Tibial nerve (tissue), 4 donors: ENCODE measurements around the gene SLC2A5. TPM values are rescaled to one million over a fixed set of nuclear protein-coding genes. Genes with fewer than 3 reads are reported as not detected.

Experiments used
- DNase-seq, 2 donors: peaks; one replicate each; pipeline ENCODE4 v3.0.0-alpha.2; 2019; ENCODE audit warnings: low spot score in 2 of 2
- H3K27ac ChIP-seq, 4 donors: fragments of 200-600 bp; sonication (generic) in 3 of 4; one replicate each; pipeline ENCODE4 v1.5.1; 2017 to 2019; ENCODE audit warnings: mild to moderate bottlenecking in 1 of 4
- H3K27me3 ChIP-seq, 2 donors: fragments of 200-600 bp; sonication (generic) in 1 of 2; one replicate each; pipeline versions ENCODE4 v1.5.1 to v1.6.0; 2017 to 2019
- H3K36me3 ChIP-seq, 3 donors: fragments of 200-600 bp; sonication (generic); one replicate each; pipeline ENCODE4 v1.5.1; 2018 to 2019
- H3K4me1 ChIP-seq, 4 donors: fragments of 200-600 bp; sonication (generic) in 3 of 4; one replicate each; pipeline ENCODE4 v1.5.1; 2017 to 2019
- H3K4me3 ChIP-seq, 4 donors: fragments of 200-600 bp; sonication (generic) in 3 of 4; one replicate each; pipeline ENCODE4 v1.5.1; 2017 to 2019; ENCODE audit warnings: mild to moderate bottlenecking in 1 of 4, moderate library complexity in 1 of 4
- H3K9me3 ChIP-seq, 4 donors: fragments of 200-600 bp; sonication (generic) in 3 of 4; one replicate each; pipeline ENCODE4 v1.5.1; 2017 to 2019
- EP300 ChIP-seq, 2 donors: sonication (generic); formaldehyde crosslinking; IDR thresholded peaks; one replicate each; pipeline ENCODE4 v1.6.1; 2017; ENCODE audit warnings: antibody characterized with exemption in 2 of 2, mild to moderate bottlenecking in 1 of 2
- POLR2A ChIP-seq, 2 donors: fragments of 450-650 bp; IDR thresholded peaks; one replicate each; pipeline ENCODE4 v1.6.1; 2017; ENCODE audit warnings: antibody characterized with exemption in 2 of 2, mild to moderate bottlenecking in 2 of 2, moderate library complexity in 2 of 2
- WGBS, 2 donors: methylation state at CpG; one replicate each; pipeline ENCODE4 v1.1.5; 2018; 5-methylcytosine and 5-hydroxymethylcytosine counted together
- total RNA-seq, 4 donors: library from RNA; depleted of rRNA; stranded (reverse); fragments of >200 nt; gene quantifications; one replicate each; pipeline ENCODE4 v1.1.0, GENCODE V29; 2016
- TF ChIP-seq, protein P1 (sequence below), 5 experiments: fragments of 200-600 bp in 3 of 5; fragments of 450-650 bp in 2 of 5; sonication (generic) in 3 of 5; IDR thresholded peaks; one replicate each; pipeline ENCODE4 v1.5.1; 2016 to 2019; ENCODE audit warnings: antibody characterized with exemption in 5 of 5, mild to moderate bottlenecking in 3 of 5, moderate library complexity in 2 of 5

SLC2A5 gene
- total RNA-seq, 4 donors from 2014 or later, result 1.9 to 15.7 (median 5.2) TPM

DNA sequence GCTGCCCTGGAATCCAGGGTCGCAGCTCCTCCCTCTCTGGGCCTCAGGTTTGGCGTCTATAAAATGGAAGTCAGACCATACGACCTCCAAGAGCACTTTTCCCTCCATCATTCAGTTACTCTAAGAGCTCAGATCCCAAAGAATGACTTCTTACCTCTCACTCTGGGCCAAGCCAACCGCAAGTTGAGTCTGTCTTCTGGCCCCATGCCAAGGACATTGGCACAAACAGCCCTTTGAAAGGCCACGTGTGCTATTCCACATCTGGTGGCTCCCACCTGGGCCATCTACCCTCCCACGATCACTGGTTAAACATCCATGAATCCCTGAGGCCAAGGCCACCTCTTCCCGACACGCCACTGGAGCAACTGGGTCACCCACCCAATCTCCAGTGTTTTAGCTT lies 55.6 kb downstream of the SLC2A5 start:
- TF ChIP-seq EP300 (IDR thresholded peaks at IDR 0.05) (no peak), POLR2A (IDR thresholded peaks at IDR 0.05) (no peak)
- TF ChIP-seq, protein P1, sequence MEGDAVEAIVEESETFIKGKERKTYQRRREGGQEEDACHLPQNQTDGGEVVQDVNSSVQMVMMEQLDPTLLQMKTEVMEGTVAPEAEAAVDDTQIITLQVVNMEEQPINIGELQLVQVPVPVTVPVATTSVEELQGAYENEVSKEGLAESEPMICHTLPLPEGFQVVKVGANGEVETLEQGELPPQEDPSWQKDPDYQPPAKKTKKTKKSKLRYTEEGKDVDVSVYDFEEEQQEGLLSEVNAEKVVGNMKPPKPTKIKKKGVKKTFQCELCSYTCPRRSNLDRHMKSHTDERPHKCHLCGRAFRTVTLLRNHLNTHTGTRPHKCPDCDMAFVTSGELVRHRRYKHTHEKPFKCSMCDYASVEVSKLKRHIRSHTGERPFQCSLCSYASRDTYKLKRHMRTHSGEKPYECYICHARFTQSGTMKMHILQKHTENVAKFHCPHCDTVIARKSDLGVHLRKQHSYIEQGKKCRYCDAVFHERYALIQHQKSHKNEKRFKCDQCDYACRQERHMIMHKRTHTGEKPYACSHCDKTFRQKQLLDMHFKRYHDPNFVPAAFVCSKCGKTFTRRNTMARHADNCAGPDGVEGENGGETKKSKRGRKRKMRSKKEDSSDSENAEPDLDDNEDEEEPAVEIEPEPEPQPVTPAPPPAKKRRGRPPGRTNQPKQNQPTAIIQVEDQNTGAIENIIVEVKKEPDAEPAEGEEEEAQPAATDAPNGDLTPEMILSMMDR (IDR thresholded peaks at IDR 0.05), result no peak
- Histone ChIP-seq H3K4me1 (peaks cover 0 to 8% (median 0%) of the 10 kb centered on the region in 4 donors), H3K27ac (no peak overlapping the region), H3K27me3 (no peaks in the 10 kb centered on the region), H3K4me3 (no peak overlapping the region), H3K36me3 (no peaks in the 10 kb centered on the region), H3K9me3 (no peaks in the 10 kb centered on the region)
- WGBS, 2 donors, result 72 to 82% methylated on average over 8 of the region's 8 CpGs
- no peak for DNase-seq

DNA sequence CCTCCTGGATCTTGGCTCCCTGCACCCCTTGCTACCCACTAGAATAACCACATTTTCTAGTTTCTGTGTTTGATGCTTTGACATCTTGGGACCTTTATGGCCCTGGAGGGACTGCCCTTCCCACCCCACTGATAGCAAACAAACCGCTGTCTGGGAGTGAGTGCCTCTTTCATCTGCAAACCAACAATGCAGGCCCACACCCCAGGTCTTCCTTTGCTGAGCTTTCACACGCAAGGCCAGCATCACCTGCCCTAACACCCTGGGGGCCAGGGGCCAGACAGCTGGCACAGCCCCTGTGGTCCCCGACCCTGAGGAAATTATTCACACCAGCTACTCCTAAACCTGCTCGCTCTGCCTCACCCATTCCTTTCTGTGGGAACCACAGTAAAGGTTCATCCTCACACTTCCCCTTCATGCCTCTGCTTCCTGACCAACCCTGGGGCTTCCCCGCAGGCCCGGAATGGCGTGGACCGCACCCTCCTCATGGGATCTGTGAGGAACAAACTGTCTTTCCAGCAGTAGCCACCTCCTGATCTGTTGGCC lies 58.6 kb downstream of the SLC2A5 start:
- H3K9me3 ChIP-seq, result no peaks in the 10 kb centered on the region
- H3K4me1 ChIP-seq, result peaks cover 0 to 8% (median 0%) of the 10 kb centered on the region in 4 donors
- TF ChIP-seq POLR2A (IDR thresholded peaks at IDR 0.05) (no peak), EP300 (IDR thresholded peaks at IDR 0.05) (peak in 1 of 2 donors; percentile 50)
- 71 to 72% methylated on average over 8 of the region's 8 CpGs for WGBS, 2 donors
- H3K4me3 ChIP-seq, result no peak overlapping the region
- no peaks in the 10 kb centered on the region for H3K36me3 ChIP-seq
- peak in 1 of 2 donors; percentile 28 for DNase-seq
- no peak overlapping the region for H3K27ac ChIP-seq
- H3K27me3 ChIP-seq, result no peaks in the 10 kb centered on the region

DNA sequence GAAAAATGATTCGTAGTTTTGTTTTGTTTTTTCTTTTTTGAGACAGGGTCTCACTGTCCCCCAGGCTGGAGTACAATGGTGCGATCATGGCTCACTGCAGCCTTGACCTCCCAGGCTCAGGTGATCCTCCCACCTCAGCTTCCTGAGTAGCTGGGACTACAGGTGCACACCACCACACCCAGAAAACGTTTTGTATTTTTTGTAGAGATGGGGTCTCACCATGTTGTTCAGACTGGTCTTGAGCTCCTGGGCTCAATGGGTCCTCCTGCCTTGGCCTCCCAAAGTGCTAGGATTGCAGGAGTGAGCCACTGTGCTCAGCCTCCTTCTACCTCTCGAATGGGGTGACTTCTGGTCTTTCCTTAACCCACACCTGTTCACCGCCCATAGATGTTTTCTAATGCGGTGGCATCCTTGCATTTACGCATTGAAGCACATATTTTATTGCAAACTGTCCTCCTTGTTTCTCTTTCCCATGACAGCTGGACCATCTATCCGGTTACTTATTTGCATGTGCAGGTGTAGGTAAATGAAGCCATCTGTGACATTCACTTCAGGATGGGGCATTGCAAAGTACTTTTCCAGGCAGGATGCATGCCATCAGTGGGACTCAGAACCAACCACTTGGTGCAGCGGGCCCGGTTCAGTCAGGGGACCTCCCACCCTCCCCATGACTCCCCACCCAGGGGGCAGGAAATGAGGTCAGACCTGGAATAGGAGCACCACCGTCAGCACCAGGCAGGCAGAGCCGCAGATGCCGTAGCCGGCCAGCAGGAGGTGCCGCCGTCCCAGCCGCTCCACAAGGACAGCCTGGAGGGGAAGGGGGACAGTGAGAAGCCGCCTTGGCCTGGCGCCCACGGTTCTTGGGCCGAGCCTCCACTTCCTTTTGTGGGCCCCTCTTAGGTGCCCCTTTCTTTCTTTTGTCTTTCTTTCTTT lies 59.7 kb downstream of the SLC2A5 start:
- H3K9me3 ChIP-seq, result no peaks in the 10 kb centered on the region
- H3K27me3 ChIP-seq, result no peaks in the 10 kb centered on the region
- H3K4me1 ChIP-seq, result peaks cover 0 to 12% (median 0%) of the 10 kb centered on the region in 4 donors
- no peak for TF ChIP-seq POLR2A (IDR thresholded peaks at IDR 0.05)
- TF ChIP-seq, protein P1 (IDR thresholded peaks at IDR 0.05), result peak in 3 of 5 experiments; percentile 22 to 29 (median 25)
- no peak for TF ChIP-seq EP300 (IDR thresholded peaks at IDR 0.05)
- H3K27ac ChIP-seq, result no peak overlapping the region
- H3K36me3 ChIP-seq, result no peaks in the 10 kb centered on the region
- DNase-seq, result no peak
- 58 to 60% methylated on average over 21 of the region's 21 CpGs for WGBS, 2 donors
- no peak overlapping the region for H3K4me3 ChIP-seq

DNA sequence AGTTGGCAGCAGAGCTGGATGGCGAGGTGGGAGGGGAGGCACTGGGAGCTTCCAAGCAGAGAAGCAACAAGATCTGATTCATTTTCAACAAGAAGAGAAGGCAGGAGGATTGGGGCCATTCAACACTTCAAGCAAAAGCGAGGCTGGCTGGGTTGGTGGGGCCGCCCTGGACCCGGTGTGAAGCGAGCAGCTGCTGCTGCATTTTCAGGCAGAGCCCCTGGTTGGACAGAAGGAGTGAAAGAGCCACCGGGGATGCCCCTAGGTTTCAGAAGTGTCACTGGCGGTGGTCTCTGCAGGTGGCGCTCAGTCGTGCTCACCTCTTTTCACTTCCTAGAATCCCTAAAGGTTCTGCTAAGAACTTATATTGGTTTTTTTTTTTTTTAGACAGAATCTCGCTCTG lies 61.2 kb downstream of the SLC2A5 start:
- Histone ChIP-seq H3K9me3 (no peaks in the 10 kb centered on the region), H3K27me3 (no peaks in the 10 kb centered on the region), H3K4me1 (peaks cover 0 to 13% (median 0%) of the 10 kb centered on the region in 4 donors), H3K27ac (no peak overlapping the region), H3K36me3 (no peaks in the 10 kb centered on the region), H3K4me3 (no peak overlapping the region)
- 85 to 91% methylated on average over 10 of the region's 10 CpGs for WGBS, 2 donors
- TF ChIP-seq, protein P1 (IDR thresholded peaks at IDR 0.05), result no peak
- TF ChIP-seq EP300 (IDR thresholded peaks at IDR 0.05), result no peak
- TF ChIP-seq POLR2A (IDR thresholded peaks at IDR 0.05), result no peak
- DNase-seq, result no peak

DNA sequence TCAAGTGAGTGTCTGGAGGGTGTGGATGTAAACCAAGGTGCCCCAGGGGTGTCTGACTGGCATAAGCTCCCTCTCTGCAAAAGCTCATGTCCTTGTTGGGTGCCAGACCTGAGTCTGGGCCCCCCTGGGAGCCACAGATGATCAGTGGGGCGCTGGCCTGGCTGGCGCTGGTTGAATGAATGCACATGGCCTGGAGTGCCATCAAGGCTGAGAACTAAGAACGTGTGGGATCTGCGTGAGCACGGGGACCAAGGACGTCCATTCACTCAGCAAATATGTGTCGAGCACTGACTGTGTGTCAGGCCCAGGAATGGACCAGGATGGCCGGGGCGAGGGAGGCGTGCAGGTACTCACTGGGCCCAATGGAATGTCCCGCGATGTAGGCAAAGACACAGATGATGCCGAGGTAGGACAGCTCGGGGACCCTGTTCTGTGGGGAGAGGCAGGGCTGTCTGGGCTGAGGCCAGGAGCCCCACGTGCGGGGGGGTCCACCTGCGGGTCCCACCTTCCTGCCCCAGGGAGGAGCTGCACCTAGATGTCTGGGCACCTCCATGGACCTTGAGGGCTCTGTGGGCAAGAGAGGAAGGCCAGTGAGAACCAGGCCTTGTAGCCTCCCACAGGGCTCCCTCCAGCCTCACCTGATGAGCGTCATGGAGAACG lies 62.3 kb downstream of the SLC2A5 start:
- Histone ChIP-seq H3K36me3 (no peaks in the 10 kb centered on the region), H3K9me3 (no peaks in the 10 kb centered on the region), H3K27ac (no peak overlapping the region), H3K4me3 (no peak overlapping the region), H3K4me1 (peaks cover 0 to 13% (median 0%) of the 10 kb centered on the region in 4 donors), H3K27me3 (no peaks in the 10 kb centered on the region)
- DNase-seq, result no peak
- TF ChIP-seq EP300 (IDR thresholded peaks at IDR 0.05) (no peak), POLR2A (IDR thresholded peaks at IDR 0.05) (no peak)
- TF ChIP-seq, protein P1 (IDR thresholded peaks at IDR 0.05), result no peak
- WGBS, 2 donors, result 92 to 94% methylated on average over 17 to 19 of the region's 19 CpGs
